Left lung (tissue), 10 donors: ENCODE measurements around the gene UPK3A. TPM values are rescaled to one million over a fixed set of nuclear protein-coding genes. Genes with fewer than 3 reads are reported as not detected.

Experiments used
- ATAC-seq: fragments of 200-7000 bp; cut with Tn5 transposase; one replicate; pipeline ENCODE4 v1.9.1; 2020; ENCODE audit warnings: moderate library complexity
- DNase-seq, 4 donors: peaks; one replicate each; pipeline ENCODE4 v3.0.0-alpha.2; 2013 to 2020
- H3K27ac ChIP-seq, 2 donors: fragments of 200-600 bp; sonication (generic) in 1 of 2; one replicate each; pipeline versions ENCODE4 v1.5.0 to v1.8.0; 2020 to 2021
- H3K27me3 ChIP-seq, 2 donors: fragments of 200-600 bp; sonication (generic) in 1 of 2; one replicate each; pipeline versions ENCODE4 v1.5.0 to v1.8.0; 2020 to 2021
- H3K36me3 ChIP-seq, 2 donors: fragments of 200-600 bp; sonication (generic) in 1 of 2; one replicate each; pipeline versions ENCODE4 v1.5.0 to v1.8.0; 2020 to 2021
- H3K4me1 ChIP-seq, 2 donors: fragments of 200-600 bp; one replicate each; pipeline ENCODE4 v1.8.0; 2021
- H3K4me3 ChIP-seq, 2 donors: fragments of 200-600 bp; sonication (generic) in 1 of 2; one replicate each; pipeline versions ENCODE4 v1.5.0 to v1.8.0; 2020 to 2021; ENCODE audit warnings: mild to moderate bottlenecking in 1 of 2
- H3K9me3 ChIP-seq, 2 donors: fragments of 200-600 bp; sonication (generic) in 1 of 2; one replicate each; pipeline versions ENCODE4 v1.5.0 to v1.8.0; 2020 to 2021
- intact Hi-C, 2 donors: fragments of 100-400 bp; cut with DNase I; formaldehyde crosslinking; loops; one replicate each; pipeline versions ENCODE4 v1.11.2 to v1.14.2; 2022
- polyA plus RNA-seq, 6 donors: library from polyadenylated mRNA; unstranded; fragments of 120-200 nt; gene quantifications; one replicate each; pipeline ENCODE4 v1.2.1, GENCODE V29; 2013; ENCODE audit not compliant: insufficient read length in 6 of 6
- total RNA-seq, 2 donors: library from RNA; stranded (reverse); fragmentation: NEBNext Ultra II Directional; extraction: Animal tissue kit (Norgen Biotek cat#: 25700); gene quantifications; one replicate each; pipeline ENCODE4 v1.2.1, GENCODE V29; 2021
- TF ChIP-seq, protein P1 (sequence below), 2 donors: fragments of 200-600 bp; sonication (generic) in 1 of 2; IDR thresholded peaks; one replicate each; pipeline versions ENCODE4 v1.5.0 to v1.8.0; 2021; ENCODE audit warnings: antibody characterized with exemption in 2 of 2
- donor health status: DM: no; HTN: yes; CAD: no.
- donor health status: DM: no; HTN: no; CAD: no.

Gene UPK3A
- total and polyA plus RNA-seq, 8 donors: 0.19 to 0.72 (median 0.27) TPM; not detected in 3

DNA sequence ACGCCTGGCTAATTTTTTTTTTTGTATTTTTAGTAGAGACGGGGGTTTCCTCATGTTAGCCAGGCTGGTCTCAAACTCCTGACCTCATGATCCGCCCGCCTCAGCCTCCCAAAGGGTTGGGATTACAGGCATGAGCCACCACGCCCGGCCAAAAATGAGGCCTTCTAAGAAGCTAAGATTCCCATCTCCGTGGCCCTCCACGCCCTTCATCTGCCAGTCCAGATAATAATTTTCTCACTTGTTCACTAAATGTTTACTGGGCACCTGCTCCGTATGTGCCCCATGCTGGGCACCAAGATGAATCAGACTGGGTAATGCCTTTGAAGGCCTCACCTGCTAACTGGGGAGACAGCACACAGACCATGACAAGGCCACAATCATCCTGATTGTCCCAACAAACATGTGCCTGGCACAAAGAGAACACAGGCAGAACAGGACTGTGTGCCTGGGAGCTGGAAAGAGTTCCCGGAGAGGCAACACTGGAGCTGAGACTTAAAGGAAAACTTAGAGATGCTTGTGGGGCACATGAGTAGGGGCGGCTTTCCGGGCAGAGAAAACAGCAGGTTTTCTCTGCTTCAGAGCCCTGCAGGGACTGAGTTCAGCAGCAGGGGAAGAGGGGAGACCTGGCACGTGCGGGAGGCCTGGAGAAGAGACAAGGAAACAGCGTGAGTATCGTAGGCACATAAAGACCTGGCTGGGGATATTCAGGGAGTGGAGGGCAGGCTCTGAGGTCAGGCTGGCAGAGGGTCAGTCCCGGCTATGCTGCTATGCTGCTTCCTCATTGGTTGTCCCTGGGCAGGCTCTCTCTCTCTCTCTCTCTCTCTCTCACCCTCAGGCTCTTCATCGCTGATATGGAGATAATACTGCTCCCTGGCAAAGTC lies 46.4 kb upstream of the UPK3A start:
- no peaks in the 10 kb centered on the region for H3K27me3 ChIP-seq
- DNase-seq: no peak
- TF ChIP-seq, protein P1, sequence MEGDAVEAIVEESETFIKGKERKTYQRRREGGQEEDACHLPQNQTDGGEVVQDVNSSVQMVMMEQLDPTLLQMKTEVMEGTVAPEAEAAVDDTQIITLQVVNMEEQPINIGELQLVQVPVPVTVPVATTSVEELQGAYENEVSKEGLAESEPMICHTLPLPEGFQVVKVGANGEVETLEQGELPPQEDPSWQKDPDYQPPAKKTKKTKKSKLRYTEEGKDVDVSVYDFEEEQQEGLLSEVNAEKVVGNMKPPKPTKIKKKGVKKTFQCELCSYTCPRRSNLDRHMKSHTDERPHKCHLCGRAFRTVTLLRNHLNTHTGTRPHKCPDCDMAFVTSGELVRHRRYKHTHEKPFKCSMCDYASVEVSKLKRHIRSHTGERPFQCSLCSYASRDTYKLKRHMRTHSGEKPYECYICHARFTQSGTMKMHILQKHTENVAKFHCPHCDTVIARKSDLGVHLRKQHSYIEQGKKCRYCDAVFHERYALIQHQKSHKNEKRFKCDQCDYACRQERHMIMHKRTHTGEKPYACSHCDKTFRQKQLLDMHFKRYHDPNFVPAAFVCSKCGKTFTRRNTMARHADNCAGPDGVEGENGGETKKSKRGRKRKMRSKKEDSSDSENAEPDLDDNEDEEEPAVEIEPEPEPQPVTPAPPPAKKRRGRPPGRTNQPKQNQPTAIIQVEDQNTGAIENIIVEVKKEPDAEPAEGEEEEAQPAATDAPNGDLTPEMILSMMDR (IDR thresholded peaks at IDR 0.05): no peak
- no peak overlapping the region for H3K27ac ChIP-seq
- H3K4me1 ChIP-seq: peaks cover 14 to 90% of the 10 kb centered on the region in 2 donors
- intact Hi-C loops: no loop called here
- H3K4me3 ChIP-seq: no peak overlapping the region
- no peak for ATAC-seq
- no peaks in the 10 kb centered on the region for H3K9me3 ChIP-seq
- peaks cover 0 to 19% of the 10 kb centered on the region in 2 donors for H3K36me3 ChIP-seq

DNA sequence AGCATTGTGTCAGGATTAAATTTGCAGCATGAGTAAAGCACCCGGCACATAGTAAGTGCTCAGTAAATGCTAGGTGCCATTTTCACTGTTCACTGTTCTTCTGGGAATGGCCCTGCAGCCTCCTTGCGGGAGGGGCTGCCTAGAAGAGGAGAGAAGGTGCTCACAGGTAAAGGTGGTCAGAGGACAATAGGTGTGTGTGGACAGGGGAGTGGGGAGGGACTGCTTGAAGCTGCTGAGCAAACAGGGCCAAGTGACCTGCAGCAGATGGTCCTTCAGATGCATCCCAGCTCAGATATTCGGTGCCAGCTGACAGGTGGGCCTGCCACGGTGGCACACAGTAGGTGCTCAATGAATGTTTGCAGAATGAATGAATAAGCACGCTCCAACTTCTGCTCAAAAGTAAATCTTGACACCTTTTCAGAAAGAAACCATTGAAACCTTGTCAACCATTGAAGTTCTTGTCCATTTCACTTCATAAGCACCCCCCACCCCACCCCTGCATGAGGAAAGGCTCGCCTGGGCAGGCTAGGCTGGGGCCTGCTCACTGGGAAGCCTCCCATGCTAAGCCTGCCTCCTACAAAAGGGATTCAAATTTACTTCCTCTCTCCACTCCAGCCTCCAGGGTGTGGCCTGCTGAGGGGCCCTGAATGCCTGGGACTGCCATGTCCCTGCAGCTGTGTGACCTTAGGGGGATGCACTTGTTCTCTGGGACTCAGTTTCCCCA lies 45.6 kb upstream of the UPK3A start:
- no peak for DNase-seq
- H3K4me3 ChIP-seq: peak overlapping the region; percentile 49 to 69
- peaks cover 0 to 19% of the 10 kb centered on the region in 2 donors for H3K36me3 ChIP-seq
- peak; percentile 33 for ATAC-seq
- intact Hi-C loops: no loop called here
- H3K9me3 ChIP-seq: no peaks in the 10 kb centered on the region
- no peaks in the 10 kb centered on the region for H3K27me3 ChIP-seq
- H3K4me1 ChIP-seq: peaks cover 14 to 82% of the 10 kb centered on the region in 2 donors
- TF ChIP-seq, protein P1 (IDR thresholded peaks at IDR 0.05): no peak
- H3K27ac ChIP-seq: peak overlapping the region in 1 of 2 donors; percentile 74

DNA sequence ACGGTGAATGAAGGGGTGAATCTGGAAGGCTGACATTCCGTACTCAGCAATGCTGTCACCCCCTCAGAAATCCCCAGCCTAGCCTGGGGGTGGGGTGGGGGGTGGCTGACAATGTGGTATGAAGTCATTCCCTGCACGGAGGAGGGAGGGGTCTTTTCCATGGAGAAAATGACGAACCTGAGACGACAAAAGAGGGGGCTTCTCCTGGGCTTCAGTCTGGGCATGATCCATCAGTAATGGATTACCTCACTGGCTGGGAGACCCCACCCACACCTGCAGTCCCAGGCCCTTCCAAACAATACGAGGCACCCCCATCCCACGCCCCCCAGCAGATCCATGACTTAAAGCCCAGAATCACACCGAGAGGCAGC lies 45.1 kb upstream of the UPK3A start:
- intact Hi-C loops: no loop called here
- peaks cover 14 to 80% of the 10 kb centered on the region in 2 donors for H3K4me1 ChIP-seq
- peak overlapping the region; percentile 49 to 69 for H3K4me3 ChIP-seq
- no peaks in the 10 kb centered on the region for H3K27me3 ChIP-seq
- H3K36me3 ChIP-seq: peaks cover 0 to 19% of the 10 kb centered on the region in 2 donors
- TF ChIP-seq, protein P1 (IDR thresholded peaks at IDR 0.05): no peak
- H3K27ac ChIP-seq: peak overlapping the region in 1 of 2 donors; percentile 74
- no peak for ATAC-seq
- no peaks in the 10 kb centered on the region for H3K9me3 ChIP-seq
- DNase-seq: no peak

DNA sequence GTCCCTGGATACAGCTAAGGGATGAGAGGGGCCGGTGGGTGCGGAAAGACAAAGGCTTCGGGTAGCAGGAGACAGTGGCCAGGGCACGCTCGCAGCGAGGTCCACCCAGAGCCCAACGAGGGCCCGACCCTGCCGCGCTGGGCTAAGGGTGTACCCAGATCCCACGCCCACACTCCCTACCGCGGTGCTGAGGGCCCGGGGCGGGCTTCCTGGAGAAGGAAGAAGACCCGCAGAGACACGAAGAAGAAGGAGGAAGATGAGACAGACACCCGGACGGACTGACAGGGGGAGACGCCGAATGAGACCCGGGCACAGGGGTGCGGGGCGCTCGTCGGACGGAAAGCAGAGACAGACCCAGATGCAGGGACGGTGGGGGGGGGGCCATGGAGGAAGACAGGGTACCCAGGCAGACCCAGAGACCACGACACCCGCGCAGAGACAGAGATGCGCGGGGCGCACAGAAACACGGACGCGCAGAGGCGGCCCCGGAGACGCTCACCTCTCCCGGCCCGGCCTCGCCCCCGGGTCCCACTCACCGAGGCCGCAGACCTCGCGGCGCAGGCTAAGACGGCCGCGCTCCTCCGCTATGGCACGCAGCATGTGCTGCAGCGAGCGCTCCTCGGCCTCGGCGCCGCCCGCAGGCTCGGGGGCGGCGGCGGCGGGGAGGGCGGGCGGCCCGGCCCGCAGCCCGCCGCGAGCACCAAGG lies 44.5 kb upstream of the UPK3A start:
- H3K27ac ChIP-seq: peak overlapping the region in 1 of 2 donors; percentile 74
- H3K36me3 ChIP-seq: peaks cover 0 to 19% of the 10 kb centered on the region in 2 donors
- TF ChIP-seq, protein P1 (IDR thresholded peaks at IDR 0.05): no peak
- no peaks in the 10 kb centered on the region for H3K9me3 ChIP-seq
- ATAC-seq (peak; percentile 29), DNase-seq (peak in 1 of 4 donors; percentile 89)
- no peaks in the 10 kb centered on the region for H3K27me3 ChIP-seq
- intact Hi-C loops: no loop called here
- H3K4me3 ChIP-seq: peak overlapping the region; percentile 49 to 69
- H3K4me1 ChIP-seq: peaks cover 14 to 80% of the 10 kb centered on the region in 2 donors
